ENCODE data around the gene FRMD4B.

FRMD4B gene

GRCh38 chr3:69194431-69195165, 191.3 kb downstream of the FRMD4B start:
- DNase-seq (ENCODE audit: low read depth) = no peak
- H3K4me3 ChIP-seq (ENCODE audit: low read depth, low read length) = no peak overlapping the region

GRCh38 chr3:69193749-69194148, 192.1 kb downstream of the FRMD4B start:
- no peak for DNase-seq (ENCODE audit: low read depth)
- H3K4me3 ChIP-seq (ENCODE audit: low read depth, low read length) = no peak overlapping the region

GRCh38 chr3:69191516-69191915, 194.4 kb downstream of the FRMD4B start:
- no peak overlapping the region for H3K4me3 ChIP-seq (ENCODE audit: low read depth, low read length)
- DNase-seq (ENCODE audit: low read depth) = no peak

GRCh38 chr3:69189487-69189886, 196.4 kb downstream of the FRMD4B start:
- no peak for DNase-seq (ENCODE audit: low read depth)
- H3K4me3 ChIP-seq (ENCODE audit: low read depth, low read length) = no peak overlapping the region

GRCh38 chr3:69186575-69187093, 199.3 kb downstream of the FRMD4B start:
- no peak overlapping the region for H3K4me3 ChIP-seq (ENCODE audit: low read depth, low read length)
- DNase-seq (ENCODE audit: low read depth) = no peak

GRCh38 chr3:69182588-69183316, 203.1 kb downstream of the FRMD4B start:
- peak; percentile 68 for DNase-seq (ENCODE audit: low read depth)
- no peak overlapping the region for H3K4me3 ChIP-seq (ENCODE audit: low read depth, low read length)

GRCh38 chr3:69181592-69182211, 204.2 kb downstream of the FRMD4B start:
- DNase-seq (ENCODE audit: low read depth) = no peak
- no peak overlapping the region for H3K4me3 ChIP-seq (ENCODE audit: low read depth, low read length)

- DNase-seq (ENCODE audit: low read depth) = no peak
- no peak overlapping the region for H3K4me3 ChIP-seq (ENCODE audit: low read depth, low read length)
Observed at GRCh38 chr3:69180869-69181591, 204.9 kb downstream of the FRMD4B start.

- DNase-seq (ENCODE audit: low read depth) = no peak
- no peak overlapping the region for H3K4me3 ChIP-seq (ENCODE audit: low read depth, low read length)
Observed at GRCh38 chr3:69179740-69180372, 206.0 kb downstream of the FRMD4B start.

GRCh38 chr3:69178838-69179739, 206.8 kb downstream of the FRMD4B start:
- no peak for DNase-seq (ENCODE audit: low read depth)
- no peak overlapping the region for H3K4me3 ChIP-seq (ENCODE audit: low read depth, low read length)

GRCh38 chr3:69178082-69178481, 207.8 kb downstream of the FRMD4B start:
- no peak overlapping the region for H3K4me3 ChIP-seq (ENCODE audit: low read depth, low read length)
- no peak for DNase-seq (ENCODE audit: low read depth)

GRCh38 chr3:69174871-69175737, 210.8 kb downstream of the FRMD4B start:
- no peak for DNase-seq (ENCODE audit: low read depth)
- no peak overlapping the region for H3K4me3 ChIP-seq (ENCODE audit: low read depth, low read length)

- DNase-seq (ENCODE audit: low read depth) = no peak
- no peak overlapping the region for H3K4me3 ChIP-seq (ENCODE audit: low read depth, low read length)
Observed at GRCh38 chr3:69174445-69174844, 211.4 kb downstream of the FRMD4B start.

- DNase-seq (ENCODE audit: low read depth) = no peak
- H3K4me3 ChIP-seq (ENCODE audit: low read depth, low read length) = no peak overlapping the region
Observed at GRCh38 chr3:69172058-69172457, 213.8 kb downstream of the FRMD4B start.

- no peak for DNase-seq (ENCODE audit: low read depth)
- H3K4me3 ChIP-seq (ENCODE audit: low read depth, low read length) = no peak overlapping the region
Observed at GRCh38 chr3:69166446-69166845, 219.4 kb downstream of the FRMD4B start.

GRCh38 chr3:69165744-69166143, 220.1 kb downstream of the FRMD4B start:
- no peak overlapping the region for H3K4me3 ChIP-seq (ENCODE audit: low read depth, low read length)
- DNase-seq (ENCODE audit: low read depth) = no peak

- no peak for DNase-seq (ENCODE audit: low read depth)
- no peak overlapping the region for H3K4me3 ChIP-seq (ENCODE audit: low read depth, low read length)
Observed at GRCh38 chr3:69164296-69164695, 221.6 kb downstream of the FRMD4B start.

Data from skeletal muscle cell (primary cell).